ENCODE results near the gene SMARCAL1.

DNA sequence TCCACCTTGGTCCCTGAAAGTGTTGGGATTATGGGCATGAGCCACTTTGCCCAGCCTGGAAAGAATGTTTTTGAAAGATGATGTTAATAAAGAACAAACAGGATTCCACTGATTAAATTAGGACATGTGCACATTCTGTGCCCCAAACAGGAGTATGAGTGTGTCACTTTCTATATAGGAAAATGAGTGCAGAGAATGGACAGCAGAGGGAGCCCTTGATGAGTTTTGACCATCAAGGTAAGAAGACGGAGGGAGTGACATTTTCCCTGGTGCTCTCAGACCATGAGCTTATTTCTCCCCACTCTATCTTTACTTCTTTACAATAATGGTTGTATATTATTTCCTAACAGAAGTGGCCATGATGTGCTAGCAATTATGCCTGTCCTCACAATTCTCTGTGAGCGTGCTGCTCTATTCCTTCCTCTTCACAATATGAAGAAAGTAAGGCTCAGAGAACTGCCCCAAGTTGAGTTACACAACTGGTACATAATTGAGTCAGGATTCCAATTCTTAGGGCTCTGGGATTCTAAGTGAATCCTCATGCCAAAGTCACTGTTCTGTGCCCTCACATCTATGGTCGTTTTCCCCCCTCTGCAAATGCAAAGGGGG is 107.0 kb downstream of the SMARCAL1 start:
- TF ChIP-seq, protein P1, sequence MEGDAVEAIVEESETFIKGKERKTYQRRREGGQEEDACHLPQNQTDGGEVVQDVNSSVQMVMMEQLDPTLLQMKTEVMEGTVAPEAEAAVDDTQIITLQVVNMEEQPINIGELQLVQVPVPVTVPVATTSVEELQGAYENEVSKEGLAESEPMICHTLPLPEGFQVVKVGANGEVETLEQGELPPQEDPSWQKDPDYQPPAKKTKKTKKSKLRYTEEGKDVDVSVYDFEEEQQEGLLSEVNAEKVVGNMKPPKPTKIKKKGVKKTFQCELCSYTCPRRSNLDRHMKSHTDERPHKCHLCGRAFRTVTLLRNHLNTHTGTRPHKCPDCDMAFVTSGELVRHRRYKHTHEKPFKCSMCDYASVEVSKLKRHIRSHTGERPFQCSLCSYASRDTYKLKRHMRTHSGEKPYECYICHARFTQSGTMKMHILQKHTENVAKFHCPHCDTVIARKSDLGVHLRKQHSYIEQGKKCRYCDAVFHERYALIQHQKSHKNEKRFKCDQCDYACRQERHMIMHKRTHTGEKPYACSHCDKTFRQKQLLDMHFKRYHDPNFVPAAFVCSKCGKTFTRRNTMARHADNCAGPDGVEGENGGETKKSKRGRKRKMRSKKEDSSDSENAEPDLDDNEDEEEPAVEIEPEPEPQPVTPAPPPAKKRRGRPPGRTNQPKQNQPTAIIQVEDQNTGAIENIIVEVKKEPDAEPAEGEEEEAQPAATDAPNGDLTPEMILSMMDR (IDR thresholded peaks at IDR 0.05; ENCODE audit: low read depth, low read length, missing input control) = peak; percentile 79
- TF ChIP-seq, protein P2, sequence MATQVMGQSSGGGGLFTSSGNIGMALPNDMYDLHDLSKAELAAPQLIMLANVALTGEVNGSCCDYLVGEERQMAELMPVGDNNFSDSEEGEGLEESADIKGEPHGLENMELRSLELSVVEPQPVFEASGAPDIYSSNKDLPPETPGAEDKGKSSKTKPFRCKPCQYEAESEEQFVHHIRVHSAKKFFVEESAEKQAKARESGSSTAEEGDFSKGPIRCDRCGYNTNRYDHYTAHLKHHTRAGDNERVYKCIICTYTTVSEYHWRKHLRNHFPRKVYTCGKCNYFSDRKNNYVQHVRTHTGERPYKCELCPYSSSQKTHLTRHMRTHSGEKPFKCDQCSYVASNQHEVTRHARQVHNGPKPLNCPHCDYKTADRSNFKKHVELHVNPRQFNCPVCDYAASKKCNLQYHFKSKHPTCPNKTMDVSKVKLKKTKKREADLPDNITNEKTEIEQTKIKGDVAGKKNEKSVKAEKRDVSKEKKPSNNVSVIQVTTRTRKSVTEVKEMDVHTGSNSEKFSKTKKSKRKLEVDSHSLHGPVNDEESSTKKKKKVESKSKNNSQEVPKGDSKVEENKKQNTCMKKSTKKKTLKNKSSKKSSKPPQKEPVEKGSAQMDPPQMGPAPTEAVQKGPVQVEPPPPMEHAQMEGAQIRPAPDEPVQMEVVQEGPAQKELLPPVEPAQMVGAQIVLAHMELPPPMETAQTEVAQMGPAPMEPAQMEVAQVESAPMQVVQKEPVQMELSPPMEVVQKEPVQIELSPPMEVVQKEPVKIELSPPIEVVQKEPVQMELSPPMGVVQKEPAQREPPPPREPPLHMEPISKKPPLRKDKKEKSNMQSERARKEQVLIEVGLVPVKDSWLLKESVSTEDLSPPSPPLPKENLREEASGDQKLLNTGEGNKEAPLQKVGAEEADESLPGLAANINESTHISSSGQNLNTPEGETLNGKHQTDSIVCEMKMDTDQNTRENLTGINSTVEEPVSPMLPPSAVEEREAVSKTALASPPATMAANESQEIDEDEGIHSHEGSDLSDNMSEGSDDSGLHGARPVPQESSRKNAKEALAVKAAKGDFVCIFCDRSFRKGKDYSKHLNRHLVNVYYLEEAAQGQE (IDR thresholded peaks at IDR 0.05) = no peak
- TF ChIP-seq, protein P3, sequence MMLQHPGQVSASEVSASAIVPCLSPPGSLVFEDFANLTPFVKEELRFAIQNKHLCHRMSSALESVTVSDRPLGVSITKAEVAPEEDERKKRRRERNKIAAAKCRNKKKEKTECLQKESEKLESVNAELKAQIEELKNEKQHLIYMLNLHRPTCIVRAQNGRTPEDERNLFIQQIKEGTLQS (IDR thresholded peaks at IDR 0.05) = no peak
- TF ChIP-seq JUND (IDR thresholded peaks at IDR 0.05) = peak in 1 of 2 donors; percentile 10
- TF ChIP-seq RAD21 (IDR thresholded peaks at IDR 0.05) = peak; percentile 96
- no peak for TF ChIP-seq TAF1 (conservative IDR thresholded peaks at IDR 0.05)
- TF ChIP-seq SP1 (IDR thresholded peaks at IDR 0.05) = peak; percentile 7
- no peak for TF ChIP-seq YY1 (IDR thresholded peaks at IDR 0.05)
- TF ChIP-seq, protein P4, sequence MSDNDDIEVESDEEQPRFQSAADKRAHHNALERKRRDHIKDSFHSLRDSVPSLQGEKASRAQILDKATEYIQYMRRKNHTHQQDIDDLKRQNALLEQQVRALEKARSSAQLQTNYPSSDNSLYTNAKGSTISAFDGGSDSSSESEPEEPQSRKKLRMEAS (IDR thresholded peaks at IDR 0.05) = no peak
- TF ChIP-seq GABPA (IDR thresholded peaks at IDR 0.05 in 1 of 2, conservative IDR thresholded peaks at IDR 0.05 in 1 of 2) = no peak

All from liver (tissue), 3 donors.